ENCODE results near the gene MBD6.
A peak's percentile ranks its signal among the peaks of the same experiment; 100 is the strongest.

DNA sequence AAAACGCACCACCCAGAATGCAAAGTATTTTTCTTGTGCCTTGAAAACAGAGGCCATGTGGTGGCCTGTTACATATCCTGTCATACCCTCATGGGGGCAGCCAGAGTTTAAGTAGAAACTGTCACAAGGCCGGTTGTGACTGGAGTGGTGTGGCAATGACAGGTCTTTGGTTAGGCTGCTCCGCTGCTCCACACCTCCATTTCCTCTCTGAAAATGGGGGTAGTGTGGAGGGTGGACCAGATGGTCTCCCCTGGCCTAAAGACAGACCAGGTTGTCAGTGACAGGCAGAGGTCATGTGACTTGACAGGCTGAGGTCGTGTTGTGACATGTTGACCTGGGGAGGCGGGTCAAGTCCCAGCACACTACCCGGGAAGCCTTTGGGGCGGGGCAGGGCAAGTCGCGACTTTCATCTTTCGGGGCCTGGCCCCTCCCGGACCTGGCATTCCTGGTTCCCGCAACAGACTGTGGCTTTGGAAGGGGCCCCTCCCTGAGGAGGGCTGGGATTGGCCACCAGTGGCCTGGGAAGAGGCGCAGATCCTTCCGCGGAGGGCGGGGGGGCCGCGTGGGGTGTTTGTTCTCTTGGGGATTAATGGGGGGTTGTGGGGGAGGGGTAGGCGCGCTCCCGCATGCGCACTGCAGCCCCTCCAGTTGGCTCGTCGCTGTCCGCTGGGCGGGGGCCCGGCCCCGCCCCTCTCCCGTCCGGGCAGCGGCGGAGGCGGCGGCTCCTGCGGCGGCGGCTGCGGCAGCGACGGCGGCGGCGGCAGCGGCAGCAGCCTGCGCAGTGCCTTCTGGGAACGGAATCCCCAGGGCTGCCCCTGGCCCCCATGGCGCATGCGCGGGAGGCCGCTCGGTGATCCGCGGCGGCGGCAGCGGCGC is at the start of gene MBD6:
- TF ChIP-seq POLR2A (IDR thresholded peaks at IDR 0.05) (peak; percentile 72 to 79), CTCF (IDR thresholded peaks at IDR 0.05 in 4 of 5, conservative IDR thresholded peaks at IDR 0.05 in 1 of 5) (no peak)
